CD4-positive, alpha-beta T cell (primary cell): ENCODE data around the gene ITPKB. TPM values are rescaled to one million over a fixed set of nuclear protein-coding genes. Genes with fewer than 3 reads are reported as not detected.
A peak's percentile ranks its signal among the peaks of the same experiment; 100 is the strongest.

ENCODE experiments used
- ATAC-seq: fragments of 200-7000 bp; cut with Tn5 transposase; one replicate; pipeline ENCODE4 v1.10.0; 2022; ENCODE audit warnings: mild to moderate bottlenecking; ENCODE audit not compliant: poor library complexity
- CTCF ChIA-PET: fragments of 350-600 bp; sonication (Branson Sonifier 250); formaldehyde crosslinking; loops from one replicate; lab custom pipeline; 2021; ENCODE audit warnings: antibody characterized with exemption, inconsistent platforms; lab: Charles Lee
- POLR2A ChIA-PET: fragments of 350-600 bp; sonication (Branson Sonifier 250); formaldehyde crosslinking; loops from one replicate; lab custom pipeline; 2021; ENCODE audit warnings: antibody characterized with exemption, inconsistent platforms; lab: Charles Lee
- DNase-seq, 14 experiments: peaks; one replicate each; pipeline ENCODE4 v3.0.0-alpha.2; 2013 to 2020; ENCODE audit warnings: mixed read lengths in 2 of 14
- H3K27ac ChIP-seq, 2 donors: one replicate each; pipeline versions ENCODE4 v1.5.1 to v1.7.0; 2013; ENCODE audit warnings: low read length in 2 of 2, low read depth in 1 of 2, mild to moderate bottlenecking in 1 of 2
- H3K27me3 ChIP-seq, 2 experiments: 1 replicate in 1 of 2; 2 replicates in 1 of 2; pipeline versions ENCODE4 v1.6.1 to v1.7.0; 2013; ENCODE audit warnings: low read length in 2 of 2, control low read depth in 1 of 2, mild to moderate bottlenecking in 1 of 2, moderate library complexity in 1 of 2; ENCODE audit not compliant: insufficient read depth in 2 of 2, control insufficient read depth in 1 of 2
- H3K36me3 ChIP-seq: one replicate; pipeline ENCODE4 v1.6.1; 2013; ENCODE audit warnings: low read length, control low read depth; ENCODE audit not compliant: insufficient read depth
- H3K4me1 ChIP-seq: one replicate; pipeline ENCODE4 v1.6.1; 2013; ENCODE audit warnings: low read length, control low read depth; ENCODE audit not compliant: insufficient read depth
- H3K4me3 ChIP-seq: one replicate; pipeline ENCODE4 v1.5.1; 2013; ENCODE audit warnings: mild to moderate bottlenecking, low read length, moderate library complexity
- H3K9me3 ChIP-seq, 2 experiments: 1 replicate in 1 of 2; 2 replicates in 1 of 2; pipeline versions ENCODE4 v1.6.1 to v1.7.0; 2013; ENCODE audit warnings: low read length in 2 of 2, mild to moderate bottlenecking in 2 of 2, control low read depth in 1 of 2, moderate library complexity in 1 of 2; ENCODE audit not compliant: control insufficient read depth in 1 of 2, insufficient read depth in 1 of 2
- H3K27ac Mint-ChIP-seq: one replicate; pipeline ENCODE4 v1.8.0; 2020; ENCODE audit warnings: mixed read lengths
- H3K27me3 Mint-ChIP-seq: one replicate; pipeline ENCODE4 v1.8.0; 2021; ENCODE audit warnings: mixed read lengths
- H3K36me3 Mint-ChIP-seq: one replicate; pipeline ENCODE4 v1.8.0; 2021; ENCODE audit warnings: low read depth, mixed read lengths
- H3K4me1 Mint-ChIP-seq: one replicate; pipeline ENCODE4 v1.8.0; 2021; ENCODE audit warnings: low read depth, mixed read lengths
- H3K4me3 Mint-ChIP-seq: one replicate; pipeline ENCODE4 v1.8.0; 2020; ENCODE audit warnings: mild to moderate bottlenecking, mixed read lengths
- H3K9me3 Mint-ChIP-seq: one replicate; pipeline ENCODE4 v1.8.0; 2020; ENCODE audit warnings: mixed read lengths
- CTCF ChIP-seq: fragments of 200-600 bp; IDR thresholded peaks from one replicate; pipeline ENCODE4 v1.8.0; 2022; ENCODE audit warnings: antibody characterized with exemption, mild to moderate bottlenecking
- intact Hi-C, 2 experiments: fragments of 100-400 bp; cut with DNase I in 1 of 2; cut with micrococcal nuclease in 1 of 2; formaldehyde crosslinking; loops; one replicate each; pipeline versions ENCODE4 v1.15.1 to v1.9.0; 2023 to 2025; cut with DNase I, micrococcal nuclease
- total RNA-seq, 174 experiments: library from RNA in 2 of 174; stranded (reverse) in 2 of 174; gene quantifications; one replicate each; pipeline ENCODE4 v1.2.3 and lab custom pipeline; 2021 to 2026

The ITPKB gene
- total RNA-seq, 2 experiments from 2014 or later = 565 to 583 TPM

GRCh38 chr1:226702957-226703831, 35.9 kb downstream of the ITPKB start:
- Mint-ChIP-seq H3K9me3 (no peaks in the 10 kb centered on the region), H3K36me3 (peaks cover 90% of the 10 kb centered on the region), H3K4me1 (peaks cover 91% of the 10 kb centered on the region), H3K27me3 (no peaks in the 10 kb centered on the region), H3K4me3 (peak overlapping the region; percentile 84), H3K27ac (peak overlapping the region; percentile 95)
- Histone ChIP-seq H3K4me3 (peak overlapping the region; percentile 65), H3K27me3 (no peaks in the 10 kb centered on the region), H3K4me1 (peaks cover 74% of the 10 kb centered on the region), H3K9me3 (no peaks in the 10 kb centered on the region), H3K27ac (peak overlapping the region; percentile 71 to 95), H3K36me3 (peaks cover 49% of the 10 kb centered on the region)
- CTCF ChIA-PET = interaction anchor here (1.0 to 2.1 kb wide), 5 partner anchors 10 to 125 kb away, joined by 3 to 6 read pairs (median 3); partner anchors contain the start of gene ITPKB
- TF ChIP-seq CTCF = no peak
- intact Hi-C loops = loop anchor here in 1 of 2 experiments (1.0 to 10.0 kb wide), 4 partner anchors 26 to 122 kb away; partner anchors contain the start of gene ITPKB
- POLR2A ChIA-PET = interaction anchor here (0.8 to 3.2 kb wide), 13 partner anchors 10 to 295 kb away, joined by 3 to 14 read pairs (median 4); partner anchors contain the start of genes ITPKB and PARP1
- ATAC-seq (peak; percentile 71), DNase-seq (peak; percentile 56 to 94 (median 75))

DNA sequence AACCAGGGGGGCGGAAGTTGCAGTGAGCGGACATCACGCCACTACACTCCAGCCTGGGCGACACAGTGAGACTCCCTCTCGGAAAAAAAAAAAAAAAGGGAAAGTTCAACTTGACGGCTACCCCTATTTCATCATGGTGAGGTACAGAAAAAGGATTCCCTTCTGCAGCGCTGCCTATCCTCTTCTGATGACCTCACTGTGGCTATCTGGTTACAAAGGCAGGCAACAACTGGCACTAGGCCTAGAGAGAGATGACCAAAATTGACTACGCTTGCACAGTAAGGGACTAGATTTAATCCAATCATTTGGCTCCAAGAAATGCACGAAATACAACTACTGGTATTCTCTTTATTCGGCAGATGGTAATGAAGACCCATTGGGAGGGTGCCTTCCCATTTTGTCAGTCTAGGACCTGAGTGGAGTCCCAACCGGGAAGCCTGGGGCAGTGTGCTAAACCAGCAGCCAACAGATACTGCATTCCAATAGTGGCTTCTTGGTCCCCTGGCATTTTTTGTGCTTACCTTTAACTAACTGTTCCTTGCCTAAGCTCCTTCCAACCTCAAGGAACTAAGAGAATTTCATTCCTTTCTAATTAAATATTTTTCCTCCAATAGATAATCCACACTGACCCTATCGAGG, 36.6 kb downstream of the ITPKB start:
- Mint-ChIP-seq H3K4me1 (peaks cover 91% of the 10 kb centered on the region), H3K27ac (peak overlapping the region; percentile 95), H3K27me3 (no peaks in the 10 kb centered on the region), H3K36me3 (peaks cover 90% of the 10 kb centered on the region), H3K9me3 (no peaks in the 10 kb centered on the region), H3K4me3 (peak overlapping the region; percentile 84)
- no peak for DNase-seq
- H3K4me3 ChIP-seq = peak overlapping the region; percentile 65
- TF ChIP-seq CTCF = no peak
- H3K27me3 ChIP-seq = no peaks in the 10 kb centered on the region
- H3K9me3 ChIP-seq = no peaks in the 10 kb centered on the region
- H3K4me1 ChIP-seq = peaks cover 80% of the 10 kb centered on the region
- H3K36me3 ChIP-seq = peaks cover 49% of the 10 kb centered on the region
- no peak for ATAC-seq
- ChIA-PET POLR2A (interaction anchor here (0.8 to 3.2 kb wide), 12 partner anchors 9 to 294 kb away, joined by 3 to 14 read pairs (median 4); partner anchors contain the start of genes ITPKB and PARP1), CTCF (interaction anchor here (0.9 to 2.1 kb wide), 4 partner anchors 9 to 126 kb away, joined by 3 to 6 read pairs (median 4); no protein-coding TSS in a partner anchor)
- intact Hi-C loops = loop anchor here in 1 of 2 experiments (5.0 to 10.0 kb wide), 3 partner anchors 35 to 122 kb away; partner anchors contain the start of gene ITPKB
- H3K27ac ChIP-seq = peak overlapping the region; percentile 71 to 95

DNA sequence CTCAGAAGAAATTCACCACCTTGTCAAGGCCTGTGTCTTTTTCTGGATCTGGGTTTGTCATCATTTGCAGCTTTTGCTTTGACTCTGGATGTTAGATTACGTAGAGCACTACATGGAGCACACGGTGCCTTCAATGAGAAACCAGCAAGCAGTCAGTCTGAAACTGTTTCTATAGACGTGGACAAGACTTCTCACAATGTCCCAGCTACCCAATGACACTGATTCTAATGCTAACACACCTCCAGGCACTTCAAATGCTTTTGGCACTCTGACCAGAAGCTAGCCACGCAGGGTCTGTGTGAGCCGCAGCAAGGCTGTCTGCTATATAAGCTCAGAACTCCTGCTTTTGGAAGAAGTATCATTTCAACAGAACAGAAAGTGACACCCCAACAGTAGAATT, 38.2 kb downstream of the ITPKB start:
- Mint-ChIP-seq H3K4me1 (peaks cover 93% of the 10 kb centered on the region), H3K27ac (peak overlapping the region; percentile 95), H3K27me3 (no peaks in the 10 kb centered on the region), H3K9me3 (no peaks in the 10 kb centered on the region), H3K4me3 (peak overlapping the region; percentile 77), H3K36me3 (peaks cover 90% of the 10 kb centered on the region)
- Histone ChIP-seq H3K9me3 (no peaks in the 10 kb centered on the region), H3K4me1 (peaks cover 88% of the 10 kb centered on the region), H3K27me3 (no peaks in the 10 kb centered on the region), H3K36me3 (peaks cover 48% of the 10 kb centered on the region), H3K27ac (peak overlapping the region in 1 of 2 donors; percentile 45), H3K4me3 (no peak overlapping the region)
- intact Hi-C loops = loop anchor here in 1 of 2 experiments (5.0 to 10.0 kb wide), 3 partner anchors 36 to 124 kb away; partner anchors contain the start of gene ITPKB
- POLR2A ChIA-PET = interaction anchor here (1.1 kb wide), 2 partner anchors 24 to 44 kb away, joined by 3 read pairs; no protein-coding TSS in a partner anchor
- DNase-seq = no peak
- ATAC-seq = no peak
- TF ChIP-seq CTCF = no peak
- CTCF ChIA-PET = no interaction called here
